ENCODE data around the gene MTMR2. TPM values are rescaled to one million over a fixed set of nuclear protein-coding genes. Genes with fewer than 3 reads are reported as not detected.

Gene MTMR2
- total and polyA plus RNA-seq, 2 experiments from 2014 or later = 26.6 to 52.6 TPM

- Mint-ChIP-seq H3K9me3 (no peaks in the 10 kb centered on the region), H3K27me3 (ENCODE audit: insufficient read depth, low read depth, poor library complexity) (no peaks in the 10 kb centered on the region), H3K4me3 (no peak overlapping the region), H3K27ac (no peak overlapping the region), H3K4me1 (no peaks in the 10 kb centered on the region), H3K36me3 (ENCODE audit: low read depth) (peaks cover 52% of the 10 kb centered on the region)
- Histone ChIP-seq H3K27ac (ENCODE audit: low read depth) (peak overlapping the region; percentile 53; the same call in 1 of the 2 replicates), H4K20me1 (replicated peaks; ENCODE audit: insufficient read depth) (no peaks in the 10 kb centered on the region; the same call in 1 of the 2 replicates), H3K4me2 (no peak overlapping the region), H2AFZ (no peak overlapping the region), H3K79me2 (replicated peaks; ENCODE audit: insufficient read depth) (no peaks in the 10 kb centered on the region), H3K36me3 (ENCODE audit: insufficient read depth) (peaks cover 33% of the 10 kb centered on the region; the same call in 1 of the 2 replicates), H3K27me3 (ENCODE audit: insufficient read depth) (no peaks in the 10 kb centered on the region), H3K4me3 (no peak overlapping the region), H3K9me2 (ENCODE audit: insufficient read depth) (no peaks in the 10 kb centered on the region), H3K4me1 (ENCODE audit: insufficient read depth) (no peaks in the 10 kb centered on the region), H3F3A (replicated peaks; ENCODE audit: low read depth) (no peaks in the 10 kb centered on the region)
- ATAC-seq (no peak), DNase-seq (ENCODE audit: low spot score) (no peak)
- TF ChIP-seq STAT1 (IDR thresholded peaks at IDR 0.05; ENCODE audit: unreplicated experiment) (no peak), REST (IDR thresholded peaks at IDR 0.05; ENCODE audit: unreplicated experiment) (no peak), EZH2 (IDR thresholded peaks at IDR 0.05; ENCODE audit: low read depth, unreplicated experiment) (no peak), EZH2phosphoT487 (IDR thresholded peaks at IDR 0.05; ENCODE audit: unreplicated experiment) (no peak), ETS1 (IDR thresholded peaks at IDR 0.05) (no peak), CREB1 (CRISPR knock-in tag; IDR thresholded peaks at IDR 0.05; ENCODE audit: low read depth) (no peak), ZNF331 (CRISPR knock-in tag; IDR thresholded peaks at IDR 0.05; ENCODE audit: low read depth) (no peak), POLR2AphosphoS5 (IDR thresholded peaks at IDR 0.05; ENCODE audit: low read depth) (no peak), ZNF462 (CRISPR knock-in tag; IDR thresholded peaks at IDR 0.05) (no peak), NANOG (IDR thresholded peaks at IDR 0.05; ENCODE audit: borderline replicate concordance) (no peak), ZNF114 (CRISPR knock-in tag; IDR thresholded peaks at IDR 0.05) (no peak)
Observed at GRCh38 chr11:95835351-95835750, 88.6 kb downstream of the MTMR2 start.

Data from GM23338 (cell line).